ENCODE measurements around the gene LTF.
"Not testable (repeated sequence)": the region's sequence is repeated elsewhere in the genome, so short reads cannot be mapped to it uniquely, and the experiment has no call there.

The LTF gene

GRCh38 chr3:46389306-46389705 lies 75.4 kb downstream of the LTF start:
- TF ChIP-seq CTCF (conservative IDR thresholded peaks at IDR 0.05), result no peak
- no peak overlapping the region for H3K27ac ChIP-seq

- H3K27ac ChIP-seq, result not testable (repeated sequence)
Observed at GRCh38 chr3:46388847-46389246, 75.9 kb downstream of the LTF start.

GRCh38 chr3:46386205-46386604 lies 78.5 kb downstream of the LTF start:
- H3K27ac ChIP-seq, result no peak overlapping the region
- no peak for TF ChIP-seq CTCF (conservative IDR thresholded peaks at IDR 0.05)
